GM23248 (cell line): Measurements from ENCODE around the gene KIF21A.

Experiments used
- EZH2 ChIP-seq: fragments of 200-600 bp; sonication (generic); IDR thresholded peaks from 2 replicates; pipeline ENCODE4 v1.6.1; 2018; ENCODE audit warnings: antibody characterized with exemption, mild to moderate bottlenecking; ENCODE audit not compliant: insufficient read depth, poor library complexity, severe bottlenecking
- EZH2phosphoT487 ChIP-seq: fragments of 200-600 bp; sonication (generic); IDR thresholded peaks from 2 replicates; pipeline ENCODE4 v1.6.1; 2018; ENCODE audit warnings: antibody characterized with exemption, moderate library complexity, mild to moderate bottlenecking, low read depth; ENCODE audit not compliant: insufficient read depth

GRCh38 chr12:39431797-39432196 lies 11.1 kb downstream of the KIF21A start:
- TF ChIP-seq EZH2 (no peak), EZH2phosphoT487 (no peak)
